ENCODE measurements around the gene DIS3L2.

DIS3L2 gene

DNA sequence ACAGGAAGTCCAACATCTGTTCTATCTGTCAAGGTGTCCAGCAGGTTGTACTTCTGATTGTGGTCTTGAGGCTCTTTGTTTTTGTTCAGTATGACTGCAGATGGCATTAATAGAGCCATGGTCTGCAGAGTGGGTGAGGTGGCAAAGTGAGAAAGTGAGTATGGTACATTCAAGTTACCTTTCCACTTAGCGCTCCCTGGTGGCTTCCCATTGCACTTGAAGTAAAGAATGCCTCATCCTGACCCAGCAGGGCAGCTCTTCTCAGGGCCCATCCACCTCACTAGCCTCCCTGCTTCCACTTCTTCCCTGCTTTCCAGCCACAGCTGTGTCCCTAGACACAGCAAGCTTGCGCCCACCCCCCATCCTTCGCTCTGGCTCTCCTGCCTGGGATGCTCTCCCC is 269.0 kb downstream of the DIS3L2 start:
- peak; percentile 9 for DNase-seq (ENCODE audit: low spot score)

DNA sequence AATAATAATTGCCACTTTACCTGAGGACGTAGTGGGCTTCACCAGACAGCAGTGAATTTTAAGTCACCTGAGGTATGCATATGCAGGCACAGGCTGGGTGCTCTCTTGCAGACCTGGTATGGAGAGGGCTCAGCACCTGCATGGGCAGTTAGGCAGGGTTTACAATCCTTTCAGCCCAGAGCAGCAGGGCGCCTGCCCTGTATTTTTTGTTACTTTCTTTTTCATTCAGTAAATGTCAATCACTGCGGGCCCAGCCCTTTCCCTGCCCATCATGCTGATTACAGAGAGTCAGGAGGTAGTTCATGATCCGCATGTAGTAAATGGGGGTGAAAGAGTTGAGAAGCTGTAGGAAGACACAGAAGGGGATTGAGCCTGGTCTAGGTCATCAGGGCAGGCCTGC is 270.0 kb downstream of the DIS3L2 start:
- DNase-seq (ENCODE audit: low spot score): no peak

DNA sequence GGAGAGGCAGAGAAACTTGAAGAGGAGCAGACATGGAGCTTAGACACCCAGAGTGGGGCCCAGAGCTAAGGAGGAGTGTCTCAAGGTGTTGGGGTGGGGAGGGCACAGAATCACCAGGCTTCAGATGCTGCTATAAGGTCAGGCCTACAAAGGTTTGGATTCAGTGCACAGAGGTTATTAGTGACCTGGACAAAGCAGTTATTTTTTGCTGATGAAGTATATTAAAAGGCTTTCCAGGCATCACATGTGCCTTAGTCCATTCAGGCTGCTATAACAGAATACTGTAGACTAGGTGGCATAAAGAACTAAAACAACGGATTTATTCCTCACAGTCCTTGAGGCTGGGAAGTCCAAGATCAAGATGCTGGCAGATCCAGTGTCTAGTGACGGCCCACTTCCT is 271.4 kb downstream of the DIS3L2 start:
- DNase-seq (ENCODE audit: low spot score): no peak

DNA sequence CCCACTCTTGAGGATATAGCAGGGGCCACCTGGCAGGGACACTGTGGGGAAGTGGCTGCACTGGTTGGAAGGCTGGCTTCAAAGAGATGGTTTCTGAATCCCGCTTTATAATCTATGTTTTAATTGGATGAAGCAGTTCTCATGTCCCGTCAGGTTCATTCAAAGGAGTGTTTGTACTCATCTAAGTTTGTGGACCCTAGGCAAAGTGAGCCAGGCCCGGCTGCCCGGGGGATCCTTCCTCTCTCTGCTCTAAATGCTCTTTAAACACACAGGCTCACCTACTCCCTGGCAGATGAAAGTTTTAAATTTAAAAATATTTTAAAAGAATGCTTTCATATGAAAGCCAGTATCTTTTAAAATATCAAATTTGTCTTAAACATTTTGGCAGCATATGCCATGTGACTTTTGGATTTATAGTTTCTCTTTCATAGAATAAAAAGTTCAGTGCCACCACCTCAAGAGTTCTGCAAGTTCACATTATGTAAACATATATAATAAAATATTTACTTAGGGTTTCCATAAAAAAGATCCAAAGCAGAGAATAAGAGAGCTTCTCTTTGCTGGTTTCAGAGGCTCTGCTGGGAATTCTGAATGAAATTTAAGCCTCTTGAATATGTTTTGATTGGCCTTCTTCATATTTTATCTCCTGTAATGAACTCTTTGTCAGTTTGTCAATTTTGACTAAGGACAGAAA is 273.6 kb downstream of the DIS3L2 start:
- no peak for DNase-seq (ENCODE audit: low spot score)

DNA sequence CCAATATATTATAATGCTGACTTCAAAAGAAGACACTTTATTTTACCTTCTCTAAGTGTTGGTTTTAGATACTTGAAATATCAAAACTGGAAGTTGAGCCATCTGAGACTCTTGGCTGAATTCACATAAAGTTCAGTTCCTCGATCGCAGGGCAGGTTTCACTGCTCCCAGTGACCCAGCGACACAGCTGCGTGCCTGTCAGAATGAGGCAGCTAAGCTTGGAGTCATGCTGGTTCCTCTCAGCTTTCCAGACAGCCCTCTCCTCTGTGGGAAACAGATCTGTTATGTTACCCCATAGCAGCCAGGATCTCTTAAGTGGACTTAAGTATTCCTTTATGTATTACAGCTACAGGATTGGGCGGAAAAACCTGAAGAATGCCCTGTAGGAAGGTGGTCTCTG is 274.2 kb downstream of the DIS3L2 start:
- DNase-seq (ENCODE audit: low spot score): no peak

DNA sequence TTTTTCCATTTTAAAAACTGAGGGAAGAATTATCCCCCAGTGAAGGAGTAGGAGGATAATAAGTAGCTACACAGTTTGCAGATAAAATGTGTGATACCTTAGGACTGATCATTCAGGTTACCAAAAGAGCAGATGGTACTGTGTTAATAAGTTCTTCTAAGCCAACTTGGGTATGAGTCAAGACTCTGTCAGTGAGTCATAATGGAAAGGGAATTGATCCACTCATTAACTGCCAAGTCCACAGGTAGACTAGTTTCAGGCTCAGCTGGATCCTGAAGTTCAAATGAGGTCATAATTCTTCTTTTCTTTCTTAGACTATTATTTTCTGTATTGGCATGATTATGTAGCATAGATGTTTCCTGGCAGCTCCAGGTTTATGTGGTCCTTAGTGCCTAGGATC is 274.7 kb downstream of the DIS3L2 start:
- DNase-seq (ENCODE audit: low spot score): no peak

DNA sequence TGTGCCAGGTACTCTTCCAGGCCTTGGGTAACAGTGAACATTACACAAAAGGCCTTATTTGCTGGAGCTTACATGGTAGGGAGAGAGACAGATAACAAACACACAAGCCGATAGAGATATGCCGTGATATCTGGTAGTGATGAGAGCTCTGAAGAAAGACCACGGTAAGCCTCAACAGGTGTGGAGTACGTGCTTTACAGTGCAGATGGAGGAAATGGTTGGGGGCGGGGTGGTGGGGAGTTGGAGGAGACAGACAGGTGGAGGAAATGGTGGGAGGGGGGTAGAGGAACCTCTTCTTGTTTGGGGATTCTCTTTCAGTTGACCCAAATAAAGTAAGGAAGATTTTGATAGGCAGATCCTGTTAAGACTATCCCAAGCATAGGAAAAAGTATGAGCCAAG is 276.0 kb downstream of the DIS3L2 start:
- DNase-seq (ENCODE audit: low spot score): no peak

DNA sequence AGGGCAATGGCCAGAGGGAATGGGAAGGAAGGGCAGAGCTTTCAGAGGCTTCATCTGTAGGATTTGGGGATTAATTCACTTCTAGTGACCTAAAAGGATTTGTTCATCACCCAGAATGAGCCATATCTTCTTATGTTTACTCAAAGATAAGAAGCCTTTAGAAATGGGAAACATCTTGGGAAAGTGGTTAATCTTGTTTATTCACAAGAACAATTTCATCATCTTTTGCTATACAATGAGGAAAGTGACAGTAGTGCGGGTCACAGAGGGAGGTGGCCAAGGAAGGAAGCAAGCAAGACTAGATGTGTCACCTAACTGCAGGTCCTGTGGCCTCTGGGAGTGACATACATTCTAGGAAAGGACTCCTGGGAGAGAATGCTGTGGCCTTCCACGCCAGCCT is 276.6 kb downstream of the DIS3L2 start:
- no peak for DNase-seq (ENCODE audit: low spot score)

DNA sequence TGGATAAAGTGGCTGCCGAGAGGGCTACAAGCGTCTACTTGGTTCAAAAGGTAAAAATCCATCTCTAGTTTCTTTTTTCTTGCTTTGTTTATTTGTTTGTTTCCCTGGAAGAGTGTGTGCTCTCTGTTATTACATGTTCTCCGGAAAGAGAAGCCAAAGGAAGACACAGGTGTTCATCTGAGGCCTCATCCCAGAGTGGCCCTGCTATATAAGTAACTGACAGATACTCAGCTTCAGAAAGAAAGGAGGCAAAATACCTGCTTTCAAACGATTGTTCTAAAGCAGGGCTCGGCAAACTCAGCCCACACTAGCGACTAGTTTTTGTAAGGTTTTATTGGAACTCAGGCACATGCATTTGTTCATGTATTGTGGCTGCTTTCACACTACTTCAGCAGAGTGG is 277.1 kb downstream of the DIS3L2 start:
- DNase-seq (ENCODE audit: low spot score): no peak

DNA sequence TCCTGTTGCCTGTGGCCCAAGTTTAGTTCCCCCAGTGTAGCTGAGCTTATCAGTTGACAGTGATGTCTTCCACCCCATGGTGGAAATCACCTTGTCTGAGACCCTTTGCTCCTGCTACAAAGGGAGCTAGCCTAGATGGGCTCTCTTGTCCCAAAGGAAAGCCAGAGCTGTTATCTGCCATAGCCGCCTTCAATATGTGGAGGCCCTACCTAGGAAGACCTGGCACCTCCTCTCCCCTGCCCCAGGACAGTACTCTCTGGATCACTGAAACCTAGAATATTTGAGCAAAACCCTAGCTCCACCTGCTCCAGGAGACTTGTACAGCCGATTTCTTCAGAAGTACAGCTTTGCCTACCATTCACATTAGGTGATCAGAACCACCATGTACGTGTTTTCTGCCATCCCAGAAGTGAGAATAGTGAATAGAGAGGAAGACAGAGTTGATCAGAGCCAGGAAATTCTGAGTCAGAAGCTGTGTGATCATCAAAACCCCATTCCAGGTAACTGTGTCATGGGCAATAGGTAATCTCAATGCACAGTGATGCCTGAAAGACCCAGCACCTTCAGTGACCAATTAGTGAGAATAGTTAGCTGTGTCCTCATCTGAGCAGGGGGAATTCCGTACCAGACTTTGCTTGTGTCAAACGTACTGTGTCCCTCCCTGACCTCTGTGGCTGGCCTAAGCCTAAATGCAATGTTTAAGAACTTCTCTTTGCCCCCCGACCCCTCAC is 278.6 kb downstream of the DIS3L2 start:
- DNase-seq (ENCODE audit: low spot score): no peak

DNA sequence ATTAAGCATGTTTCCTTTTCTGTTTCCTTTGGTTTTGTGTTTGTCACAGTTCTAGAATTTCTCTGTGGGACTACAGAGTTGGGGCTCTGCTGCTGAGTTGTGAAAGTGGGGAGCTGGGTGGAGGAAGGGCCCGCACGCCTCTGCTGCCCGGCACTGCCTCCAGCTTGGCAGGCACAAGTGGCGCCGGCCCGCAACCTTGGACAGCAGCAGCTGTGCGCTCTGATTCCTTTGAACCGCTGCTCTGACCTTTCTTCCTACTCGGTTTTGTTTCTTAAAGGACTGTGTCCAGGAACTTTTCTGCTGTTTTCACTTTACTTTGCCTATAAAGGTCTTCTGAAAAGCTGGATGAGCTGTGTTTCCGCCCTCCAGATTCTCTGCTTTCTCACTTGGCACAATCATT is 279.4 kb downstream of the DIS3L2 start:
- DNase-seq (ENCODE audit: low spot score): no peak

DNA sequence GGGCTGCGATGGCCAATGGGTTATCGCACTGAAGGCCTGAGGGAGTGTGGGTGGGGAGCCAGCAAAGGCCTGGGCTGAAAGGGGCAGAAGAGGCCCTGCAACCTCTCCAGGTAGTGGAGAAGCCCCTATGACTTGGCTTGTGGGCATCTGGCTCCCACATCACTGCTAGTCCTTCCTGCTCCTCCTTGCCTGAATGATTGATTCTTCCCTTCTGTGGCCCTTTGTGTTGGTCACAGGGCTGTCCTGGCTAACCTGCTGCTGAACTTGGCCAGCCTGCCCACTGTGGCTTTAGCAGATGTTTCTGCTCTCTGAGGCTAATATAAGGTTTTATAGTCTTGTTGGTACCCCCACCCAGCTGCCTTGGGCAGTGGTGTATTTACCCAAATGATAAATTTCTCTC is 280.8 kb downstream of the DIS3L2 start:
- DNase-seq (ENCODE audit: low spot score): no peak

DNA sequence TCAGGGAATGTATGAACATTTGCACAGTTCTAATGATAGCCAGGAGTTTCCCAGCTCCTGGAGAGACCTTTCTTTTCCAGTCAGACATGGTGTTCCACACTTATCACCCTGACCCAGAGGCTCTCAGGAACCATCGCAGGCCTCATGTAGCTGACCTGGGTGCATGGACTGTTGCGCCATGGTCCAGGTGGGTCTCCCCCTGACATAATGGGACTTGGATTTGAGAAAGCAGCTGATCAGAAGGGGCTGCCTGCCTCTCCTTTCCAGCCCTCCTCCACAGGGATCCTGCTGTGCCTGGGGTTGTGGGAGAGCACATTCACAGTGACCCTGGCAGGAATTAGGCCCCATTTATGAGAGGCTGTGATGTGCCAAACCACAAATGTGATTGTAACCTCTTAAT is 283.6 kb downstream of the DIS3L2 start:
- DNase-seq (ENCODE audit: low spot score): no peak

DNA sequence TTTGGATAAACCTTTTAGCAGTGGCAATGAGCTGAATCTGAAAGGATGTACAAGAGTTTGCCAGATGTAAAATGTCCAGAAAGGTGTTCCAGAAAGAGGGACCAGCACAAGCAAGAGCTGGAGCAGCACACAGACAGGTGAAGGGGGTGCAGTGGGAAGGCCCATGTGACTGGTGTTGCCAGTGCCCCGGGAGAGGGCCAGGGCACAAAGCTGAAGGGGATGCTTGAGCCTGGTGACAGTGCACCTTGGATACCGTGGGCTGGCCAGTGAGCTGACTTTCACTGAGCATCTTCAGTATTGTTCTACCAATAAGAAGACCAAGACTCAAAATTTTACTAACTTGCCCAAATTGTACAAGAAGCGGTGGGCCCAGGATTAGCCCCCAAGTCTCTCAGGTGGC is 284.7 kb downstream of the DIS3L2 start:
- no peak for DNase-seq (ENCODE audit: low spot score)

DNA sequence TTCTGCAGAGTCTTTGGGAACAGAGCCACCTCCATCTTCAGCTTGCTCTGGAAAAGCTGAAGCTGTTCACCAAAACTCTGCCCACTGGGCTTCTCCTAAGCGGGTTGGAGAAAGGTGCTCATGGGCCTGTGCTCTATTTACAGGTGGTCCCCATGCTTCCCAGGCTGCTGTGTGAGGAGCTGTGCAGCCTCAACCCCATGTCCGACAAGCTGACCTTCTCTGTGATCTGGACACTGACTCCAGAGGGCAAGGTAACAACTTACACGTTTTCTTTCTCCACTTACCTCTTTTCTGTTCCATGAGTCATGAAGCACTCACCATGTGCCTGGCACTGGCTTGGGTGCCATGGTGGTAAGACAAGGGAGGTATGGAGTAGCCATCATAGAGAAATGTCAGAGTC is 287.6 kb downstream of the DIS3L2 start:
- DNase-seq (ENCODE audit: low spot score): no peak

DNA sequence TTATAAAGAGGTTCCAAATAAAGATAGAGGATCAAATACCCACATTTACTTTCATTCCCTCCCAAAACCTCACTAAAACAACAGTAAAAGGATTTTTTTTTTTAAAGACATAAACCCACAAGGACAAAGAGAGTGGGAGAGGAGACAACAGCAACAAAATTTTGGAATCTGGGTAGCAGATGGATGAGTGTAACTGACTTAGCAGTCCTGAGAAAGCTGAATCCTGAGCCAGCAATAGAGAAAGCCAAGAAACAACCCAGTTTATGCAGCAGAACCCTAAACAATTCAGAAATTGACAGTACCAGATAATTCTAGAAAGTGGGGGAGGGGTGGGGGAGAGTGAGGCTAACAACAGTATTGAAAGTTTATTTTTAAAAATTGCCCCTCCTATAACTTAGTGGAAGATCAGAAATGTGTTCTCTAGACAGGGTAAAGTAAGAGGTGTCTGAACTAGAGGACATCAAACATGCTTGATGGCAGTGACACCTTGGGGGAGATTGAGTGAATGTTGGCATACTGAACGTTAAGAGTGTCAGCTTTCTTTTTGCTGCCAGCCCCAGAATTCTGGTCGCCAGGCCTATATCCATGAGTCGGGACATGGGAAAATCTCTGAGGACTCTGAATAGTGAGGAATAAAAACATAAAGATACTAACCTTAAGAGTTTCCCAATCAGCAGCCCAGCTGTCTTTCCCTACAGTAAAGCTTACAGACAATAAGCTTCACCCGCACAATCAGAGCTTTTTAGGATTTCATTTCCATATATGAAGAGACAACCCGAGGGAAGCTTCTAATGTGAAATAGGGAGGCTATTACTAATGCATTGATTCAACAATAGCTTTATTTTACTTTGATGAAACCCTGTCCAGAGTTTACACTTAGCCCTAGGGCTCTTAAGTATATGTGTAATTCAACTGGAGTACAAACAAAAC is 289.0 kb downstream of the DIS3L2 start:
- DNase-seq (ENCODE audit: low spot score): no peak

DNA sequence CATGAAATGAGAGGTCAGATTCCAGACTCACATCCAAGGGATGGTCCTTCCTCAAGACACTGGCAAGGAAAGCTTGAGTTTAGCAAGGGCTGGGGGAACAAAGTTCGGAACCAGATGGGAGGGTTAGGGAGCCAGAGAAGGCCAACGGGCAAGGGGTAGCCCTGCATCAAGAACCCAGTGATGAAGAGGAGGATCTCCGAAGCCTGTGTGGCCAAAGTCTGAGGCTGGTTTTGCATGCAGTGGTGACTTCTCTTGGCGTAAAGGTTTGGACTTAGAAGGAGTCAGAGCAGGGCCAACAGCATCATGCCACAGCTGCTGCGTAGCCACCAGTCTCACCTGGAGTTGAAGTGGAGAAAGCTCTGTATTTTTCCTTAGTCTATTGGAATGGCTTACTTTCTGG is 293.5 kb downstream of the DIS3L2 start:
- no peak for DNase-seq (ENCODE audit: low spot score)

DNA sequence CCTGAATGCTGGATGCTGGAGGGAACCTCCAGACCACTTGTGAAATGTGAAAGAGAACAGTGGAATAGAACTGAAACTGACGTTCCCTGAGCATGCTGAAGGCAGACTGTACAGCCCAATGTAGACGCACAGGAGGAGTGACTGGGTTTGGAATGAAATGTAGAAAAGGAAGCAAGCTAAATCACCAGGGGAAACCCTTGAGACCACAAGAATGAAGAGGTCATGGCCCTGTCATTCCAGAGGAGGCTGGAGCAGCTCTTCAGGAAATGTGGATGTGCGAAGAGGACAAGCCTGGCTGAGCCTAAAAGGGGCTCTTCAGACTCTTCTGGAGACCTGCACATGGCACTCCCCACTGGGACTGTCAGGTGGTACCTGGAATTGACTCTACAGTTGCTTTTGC is 298.6 kb downstream of the DIS3L2 start:
- DNase-seq (ENCODE audit: low spot score): peak; percentile 87

DNA sequence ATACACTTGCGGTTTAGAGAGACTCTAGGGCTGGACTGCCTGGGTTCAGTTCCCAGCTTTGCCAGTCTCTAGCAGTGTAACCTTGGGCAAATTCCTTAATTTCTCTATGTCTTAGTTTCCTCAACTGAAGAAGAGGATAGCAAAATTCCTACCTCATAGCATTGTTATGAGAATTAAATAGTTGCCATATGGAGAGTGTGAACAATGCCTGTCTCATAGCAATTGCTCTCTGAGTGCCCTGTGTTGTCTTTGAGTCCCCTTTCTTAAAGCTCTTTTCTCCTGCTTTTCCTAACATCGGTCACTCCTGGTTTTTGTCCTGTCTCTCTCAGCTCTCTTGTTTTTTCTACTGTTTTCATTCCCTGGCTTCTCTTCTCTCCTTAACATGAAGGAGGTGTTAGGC is 300.3 kb downstream of the DIS3L2 start:
- DNase-seq (ENCODE audit: low spot score): no peak

DNA sequence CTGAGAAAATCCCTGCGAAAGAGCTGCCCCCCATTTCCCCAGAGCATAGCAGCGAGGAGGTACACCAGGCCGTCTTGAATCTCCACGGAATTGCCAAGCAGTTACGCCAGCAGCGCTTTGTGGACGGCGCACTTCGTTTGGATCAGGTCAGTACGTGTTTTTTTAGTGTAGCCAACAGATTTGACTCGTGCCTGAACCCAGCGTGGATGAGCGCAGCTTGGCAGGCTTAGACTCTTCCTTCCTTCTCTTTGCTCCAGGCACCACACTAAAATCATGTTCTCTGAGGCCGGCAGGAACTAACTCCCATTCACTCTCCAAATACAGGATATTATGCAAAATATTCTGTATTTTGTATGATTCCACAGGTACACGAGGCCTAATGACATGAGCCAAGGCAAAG is 301.8 kb downstream of the DIS3L2 start:
- no peak for DNase-seq (ENCODE audit: low spot score)

DNA sequence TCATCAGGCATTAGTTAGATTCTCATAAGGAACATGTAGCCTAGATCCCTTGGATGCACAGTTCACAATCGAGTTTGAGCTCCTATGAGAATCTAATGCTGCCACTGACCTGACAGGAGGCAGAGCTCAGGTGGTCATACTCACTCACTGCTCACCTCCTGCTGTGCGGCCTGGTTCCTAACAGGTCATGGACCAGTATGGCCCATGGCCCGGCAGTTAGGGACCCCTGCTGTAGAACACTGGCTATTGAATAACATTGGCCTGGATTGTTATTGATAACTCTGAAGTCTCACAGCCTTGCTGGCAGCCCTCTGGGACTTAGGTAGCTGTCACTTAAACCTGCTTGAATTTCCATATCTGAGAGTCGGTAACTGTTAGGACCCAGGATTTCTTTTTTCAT is 302.6 kb downstream of the DIS3L2 start:
- DNase-seq (ENCODE audit: low spot score): no peak

DNA sequence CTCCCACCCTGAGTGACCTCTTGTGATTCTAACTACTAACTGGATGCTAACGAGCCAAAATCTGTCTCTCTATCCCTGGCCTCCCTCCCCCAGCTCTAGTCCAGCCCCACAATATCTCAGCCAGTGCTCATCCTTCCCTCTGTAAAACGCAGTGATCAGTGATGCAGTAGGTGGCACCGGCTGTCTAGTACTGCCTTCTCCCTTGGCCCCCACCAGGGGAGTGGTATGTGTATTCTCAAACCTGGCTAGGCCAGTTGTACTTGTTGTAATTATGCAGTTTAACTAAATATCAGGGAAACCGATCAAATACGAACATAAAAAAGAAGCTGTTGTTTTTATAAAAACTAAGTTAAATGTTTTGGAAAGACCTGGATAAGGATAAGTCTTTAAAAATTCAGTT is 303.8 kb downstream of the DIS3L2 start:
- DNase-seq (ENCODE audit: low spot score): no peak

DNA sequence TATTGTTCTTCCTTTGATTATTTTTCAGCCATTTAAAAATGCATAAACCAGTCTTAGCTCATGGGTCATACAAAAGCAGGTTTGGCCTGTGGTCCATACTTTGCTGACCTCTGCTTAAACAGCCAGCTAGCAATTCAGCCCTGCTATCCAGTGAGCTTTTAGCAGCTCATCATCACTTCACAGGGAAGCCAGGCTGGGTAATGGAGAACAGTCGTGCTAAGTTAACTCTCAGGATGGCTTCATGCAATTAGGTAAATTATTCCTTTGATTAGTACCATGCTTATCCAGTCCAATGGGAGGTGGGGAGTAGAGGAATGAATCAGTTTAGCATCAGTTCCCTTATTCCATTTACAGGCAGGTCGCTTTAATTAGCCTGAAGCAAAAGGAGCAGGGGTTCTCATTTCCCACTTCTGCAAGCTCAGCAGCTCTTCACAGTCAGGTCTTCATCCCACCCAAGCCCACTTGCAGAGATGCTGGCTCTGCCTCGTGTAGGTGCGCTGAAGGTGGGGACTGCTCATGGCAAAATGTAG is 307.2 kb downstream of the DIS3L2 start:
- DNase-seq (ENCODE audit: low spot score): no peak

All from hepatic stellate cell (primary cell).